Ectodermal cell (in vitro differentiated cells): Measurements from ENCODE around the gene RRM2.

Experiments
- H3K27ac ChIP-seq: 2 replicates; pipeline ENCODE4 v1.7.0; 2013; ENCODE audit warnings: mild to moderate bottlenecking, low read depth, low read length; ENCODE audit not compliant: insufficient read depth, poor library complexity, severe bottlenecking
- H3K27me3 ChIP-seq: 2 replicates; pipeline ENCODE4 v1.7.0; 2013; ENCODE audit warnings: mild to moderate bottlenecking, low read length; ENCODE audit not compliant: insufficient read depth, control insufficient read depth, poor library complexity, severe bottlenecking
- H3K36me3 ChIP-seq: one replicate; pipeline ENCODE4 v1.7.0; 2013; ENCODE audit warnings: low read length; ENCODE audit not compliant: control insufficient read depth, insufficient read depth
- H3K4me1 ChIP-seq: one replicate; pipeline ENCODE4 v1.7.0; 2013; ENCODE audit warnings: low read length; ENCODE audit not compliant: control insufficient read depth, insufficient read depth
- H3K4me3 ChIP-seq: 2 replicates; pipeline ENCODE4 v1.7.0; 2013; ENCODE audit warnings: low read depth, low read length, control low read depth; ENCODE audit not compliant: insufficient read depth
- H3K9me3 ChIP-seq: 2 replicates; pipeline ENCODE4 v1.7.0; 2013; ENCODE audit warnings: mild to moderate bottlenecking, low read length, moderate library complexity; ENCODE audit not compliant: control insufficient read depth
- WGBS, 2 experiments: methylation state at CpG; one replicate each; pipeline ENCODE4 v1.1.7; 2013; ENCODE audit warnings: missing lambda C conversion rate in 2 of 2; 5-methylcytosine and 5-hydroxymethylcytosine counted together

Gene RRM2

GRCh38 chr2:10151462-10151861 is 28.9 kb downstream of the RRM2 start:
- H3K36me3 ChIP-seq: no peaks in the 10 kb centered on the region
- WGBS, 2 experiments: 93 to 94% methylated on average over 5 of the region's 5 CpGs
- no peak overlapping the region for H3K4me3 ChIP-seq
- no peaks in the 10 kb centered on the region for H3K9me3 ChIP-seq
- no peaks in the 10 kb centered on the region for H3K4me1 ChIP-seq
- H3K27me3 ChIP-seq: no peaks in the 10 kb centered on the region
- H3K27ac ChIP-seq: no peak overlapping the region

GRCh38 chr2:10157293-10157692 is 34.8 kb downstream of the RRM2 start:
- WGBS, 2 experiments: 90 to 98% methylated on average over 4 of the region's 4 CpGs
- no peaks in the 10 kb centered on the region for H3K36me3 ChIP-seq
- H3K4me1 ChIP-seq: peaks cover 18% of the 10 kb centered on the region

GRCh38 chr2:10158681-10159080 is 36.1 kb downstream of the RRM2 start:
- WGBS, 2 experiments: 85 to 87% methylated on average over 11 of the region's 11 CpGs
- Histone ChIP-seq H3K9me3 (no peaks in the 10 kb centered on the region), H3K4me1 (peaks cover 22% of the 10 kb centered on the region)

More at GRCh38 chr2:10157293-10157692, 34.8 kb downstream of the RRM2 start:
- H3K27ac ChIP-seq: no peak overlapping the region
- no peak overlapping the region for H3K4me3 ChIP-seq
- H3K9me3 ChIP-seq: no peaks in the 10 kb centered on the region
- no peaks in the 10 kb centered on the region for H3K27me3 ChIP-seq

GRCh38 chr2:10159086-10159485 is 36.5 kb downstream of the RRM2 start:
- Histone ChIP-seq H3K36me3 (no peaks in the 10 kb centered on the region), H3K27me3 (no peaks in the 10 kb centered on the region), H3K9me3 (no peaks in the 10 kb centered on the region), H3K27ac (no peak overlapping the region), H3K4me1 (peaks cover 22% of the 10 kb centered on the region), H3K4me3 (no peak overlapping the region)
- WGBS, 2 experiments: 93 to 94% methylated on average over 6 of the region's 6 CpGs

More at GRCh38 chr2:10158681-10159080, 36.1 kb downstream of the RRM2 start:
- no peak overlapping the region for H3K27ac ChIP-seq
- H3K27me3 ChIP-seq: no peaks in the 10 kb centered on the region
- H3K36me3 ChIP-seq: no peaks in the 10 kb centered on the region
- H3K4me3 ChIP-seq: no peak overlapping the region

GRCh38 chr2:10159581-10160131 is 37.1 kb downstream of the RRM2 start:
- 65 to 69% methylated on average over 11 of the region's 11 CpGs for WGBS, 2 experiments
- Histone ChIP-seq H3K4me1 (peaks cover 22% of the 10 kb centered on the region), H3K36me3 (no peaks in the 10 kb centered on the region), H3K27me3 (no peaks in the 10 kb centered on the region), H3K4me3 (no peak overlapping the region), H3K9me3 (no peaks in the 10 kb centered on the region), H3K27ac (no peak overlapping the region)

- 87 to 90% methylated on average over 13 of the region's 13 CpGs for WGBS, 2 experiments
- Histone ChIP-seq H3K9me3 (no peaks in the 10 kb centered on the region), H3K27me3 (no peaks in the 10 kb centered on the region), H3K27ac (no peak overlapping the region), H3K4me3 (no peak overlapping the region), H3K4me1 (peaks cover 22% of the 10 kb centered on the region), H3K36me3 (no peaks in the 10 kb centered on the region)
Observed at GRCh38 chr2:10160203-10160955, 37.8 kb downstream of the RRM2 start.

GRCh38 chr2:10161206-10161931 is 38.8 kb downstream of the RRM2 start:
- no peaks in the 10 kb centered on the region for H3K9me3 ChIP-seq
- no peak overlapping the region for H3K4me3 ChIP-seq
- no peak overlapping the region for H3K27ac ChIP-seq
- peaks cover 22% of the 10 kb centered on the region for H3K4me1 ChIP-seq
- no peaks in the 10 kb centered on the region for H3K36me3 ChIP-seq
- H3K27me3 ChIP-seq: no peaks in the 10 kb centered on the region
- WGBS, 2 experiments: 90 to 93% methylated on average over 12 of the region's 12 CpGs

- H3K4me1 ChIP-seq: peaks cover 22% of the 10 kb centered on the region
- H3K27ac ChIP-seq: no peak overlapping the region
- 94% methylated on average over 22 of the region's 22 CpGs for WGBS, 2 experiments
- H3K9me3 ChIP-seq: no peaks in the 10 kb centered on the region
- no peaks in the 10 kb centered on the region for H3K27me3 ChIP-seq
- H3K36me3 ChIP-seq: no peaks in the 10 kb centered on the region
- H3K4me3 ChIP-seq: no peak overlapping the region
Observed at GRCh38 chr2:10161961-10162441, 39.5 kb downstream of the RRM2 start.

- Histone ChIP-seq H3K27me3 (no peaks in the 10 kb centered on the region), H3K4me1 (peaks cover 26% of the 10 kb centered on the region), H3K9me3 (no peaks in the 10 kb centered on the region), H3K4me3 (no peak overlapping the region), H3K36me3 (no peaks in the 10 kb centered on the region), H3K27ac (peak overlapping the region; percentile 55)
- WGBS, 2 experiments: 77 to 80% methylated on average over 18 of the region's 18 CpGs
Observed at GRCh38 chr2:10162586-10163497, 40.3 kb downstream of the RRM2 start.
